HG03558 (cell line): Measurements from ENCODE around the gene ZNF71.
"Not testable (repeated sequence)": the region's sequence is repeated elsewhere in the genome, so short reads cannot be mapped to it uniquely, and the experiment has no call there.

Experiments
- ATAC-seq: cut with Tn5 transposase; IDR thresholded peaks from one replicate; pipeline ENCODE4 v1.9.1; 2021; ENCODE audit warnings: moderate number of reproducible peaks; ENCODE audit not compliant: unreplicated experiment; ENCODE audit errors: extremely low read depth

ZNF71 gene

DNA sequence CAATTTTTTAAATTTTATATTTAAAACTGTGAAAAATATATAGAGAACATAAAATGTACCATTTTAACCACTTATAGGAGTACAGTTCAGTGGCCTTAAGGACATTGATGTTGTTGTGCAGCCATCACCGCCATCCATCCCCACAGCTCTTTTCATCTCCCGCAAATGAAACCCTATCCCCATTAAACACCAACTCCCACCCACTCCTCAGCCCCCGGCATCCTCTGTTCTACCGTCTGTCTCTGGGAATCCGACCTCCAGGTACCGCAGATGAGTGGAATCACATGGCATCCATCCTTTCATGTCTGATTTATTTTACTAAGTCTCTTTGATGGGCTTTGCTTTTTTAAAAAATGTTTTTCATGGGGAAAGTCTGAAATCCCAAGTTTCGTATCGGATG, 24.0 kb downstream of the ZNF71 start:
- ATAC-seq: no peak

DNA sequence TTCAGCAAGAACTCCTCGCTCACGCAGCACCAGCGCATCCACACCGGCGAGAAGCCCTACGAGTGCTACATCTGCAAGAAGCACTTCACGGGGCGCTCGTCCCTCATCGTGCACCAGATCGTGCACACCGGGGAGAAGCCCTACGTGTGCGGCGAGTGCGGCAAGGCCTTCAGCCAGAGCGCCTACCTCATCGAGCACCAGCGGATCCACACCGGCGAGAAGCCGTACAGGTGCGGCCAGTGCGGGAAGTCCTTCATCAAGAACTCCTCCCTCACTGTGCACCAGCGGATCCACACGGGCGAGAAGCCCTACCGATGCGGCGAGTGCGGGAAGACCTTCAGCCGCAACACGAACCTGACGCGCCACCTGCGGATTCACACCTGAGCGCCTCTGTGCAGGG, 27.3 kb downstream of the ZNF71 start:
- no peak for ATAC-seq

DNA sequence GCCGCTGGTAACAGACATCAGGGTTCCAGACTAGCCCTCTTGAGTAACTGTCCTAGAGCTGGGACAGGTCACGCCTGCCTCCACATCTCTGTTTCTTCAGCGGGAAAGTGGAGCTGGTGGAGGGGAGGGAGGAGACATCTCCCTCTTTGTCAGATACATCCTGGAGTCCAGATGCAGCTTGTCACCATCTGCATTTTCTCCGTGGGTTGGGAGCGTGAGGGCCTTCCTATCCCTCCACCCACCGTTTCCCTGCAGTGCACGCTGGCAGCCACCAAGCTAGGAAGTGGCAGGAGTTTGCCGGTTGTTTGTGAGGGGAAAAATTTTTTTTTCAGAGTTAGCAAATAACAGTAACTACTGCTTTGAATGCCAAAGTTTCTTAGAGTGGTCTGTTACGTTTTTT, 27.9 kb downstream of the ZNF71 start:
- no peak for ATAC-seq

DNA sequence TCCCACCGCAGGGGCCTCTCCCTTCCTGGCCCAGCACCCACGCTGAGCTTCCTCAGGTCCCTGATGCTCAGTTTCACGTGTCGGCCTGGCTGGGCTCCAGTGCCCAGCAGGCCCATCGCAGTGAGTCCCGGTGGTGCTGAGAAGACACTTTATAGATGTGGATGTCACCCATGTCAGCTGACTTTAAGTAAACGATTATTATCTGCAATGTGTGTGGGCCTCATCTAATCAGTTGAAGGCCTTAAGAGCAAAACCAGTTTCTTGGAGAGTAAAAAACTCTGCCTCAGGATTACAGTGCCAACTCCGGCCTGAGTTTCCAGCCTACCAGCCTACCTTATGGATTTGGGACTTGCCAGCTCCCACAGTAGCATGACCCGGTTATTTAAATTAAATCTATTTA, 30.6 kb downstream of the ZNF71 start:
- ATAC-seq: no peak

DNA sequence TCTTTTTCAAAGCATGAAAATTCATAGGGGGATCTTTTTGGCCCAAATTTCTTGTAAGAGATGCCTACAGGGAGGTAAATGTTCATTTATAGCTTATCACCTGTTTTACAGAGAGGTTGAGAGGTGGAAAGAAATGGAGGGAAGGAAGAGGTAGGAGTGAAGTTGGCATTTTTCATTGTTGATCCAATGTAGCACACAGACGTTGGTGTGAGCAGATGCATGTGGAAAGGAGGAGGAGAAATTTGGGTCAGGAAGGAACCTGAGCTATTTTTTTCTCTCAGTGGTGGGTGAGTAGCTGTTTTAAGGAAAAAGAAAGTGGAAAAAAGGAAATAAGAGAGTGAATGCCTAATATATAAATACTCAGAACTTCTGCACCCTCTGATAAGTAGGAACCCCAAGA, 37.9 kb downstream of the ZNF71 start:
- no peak for ATAC-seq

DNA sequence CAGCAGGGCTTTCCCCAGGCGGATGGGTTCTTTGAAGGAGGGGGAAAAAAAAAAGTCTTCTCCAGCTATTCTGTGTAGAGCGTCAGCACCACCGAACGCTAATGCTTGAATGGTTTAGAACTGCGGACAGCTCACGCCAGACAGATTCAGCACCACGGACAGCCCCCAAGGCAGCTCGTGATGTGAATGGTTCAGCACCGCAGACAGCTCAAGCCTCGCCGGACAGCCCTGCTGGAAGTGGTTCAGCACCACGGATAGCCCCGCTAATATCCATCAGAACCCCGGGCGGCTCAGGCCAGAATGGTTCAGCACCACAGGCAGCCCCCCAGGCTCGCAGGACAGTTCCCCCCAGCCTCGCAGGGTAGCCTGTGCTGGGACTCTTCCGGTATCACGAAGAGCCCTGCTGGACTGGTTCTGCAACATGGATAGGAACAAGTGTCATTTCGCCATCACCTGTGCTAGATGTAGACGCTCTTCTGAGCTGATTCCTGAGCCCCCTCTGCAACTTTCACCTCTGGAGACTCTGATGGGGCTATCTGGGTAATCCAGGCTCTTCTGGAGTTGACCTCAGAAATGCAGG, 43.0 kb downstream of the ZNF71 start:
- ATAC-seq: no peak

DNA sequence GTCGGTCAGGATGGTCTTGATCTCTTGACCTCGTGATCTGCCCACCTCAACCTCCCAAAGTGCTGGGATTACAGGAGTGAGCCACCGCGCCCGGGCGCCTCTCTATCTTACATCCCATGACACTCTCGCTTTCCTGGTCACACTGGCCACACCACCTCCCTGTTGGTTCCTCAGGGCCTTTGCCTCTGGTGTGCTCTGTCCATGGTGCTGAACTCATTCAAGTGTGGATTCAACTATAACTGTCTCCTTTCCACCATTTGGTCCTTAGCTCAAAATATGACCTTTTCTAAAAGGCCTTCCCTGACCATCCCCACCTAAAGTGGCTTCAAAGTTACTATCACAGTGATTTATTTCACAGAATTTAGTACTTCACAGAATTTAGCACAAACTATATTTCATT, 44.1 kb downstream of the ZNF71 start:
- no peak for ATAC-seq

DNA sequence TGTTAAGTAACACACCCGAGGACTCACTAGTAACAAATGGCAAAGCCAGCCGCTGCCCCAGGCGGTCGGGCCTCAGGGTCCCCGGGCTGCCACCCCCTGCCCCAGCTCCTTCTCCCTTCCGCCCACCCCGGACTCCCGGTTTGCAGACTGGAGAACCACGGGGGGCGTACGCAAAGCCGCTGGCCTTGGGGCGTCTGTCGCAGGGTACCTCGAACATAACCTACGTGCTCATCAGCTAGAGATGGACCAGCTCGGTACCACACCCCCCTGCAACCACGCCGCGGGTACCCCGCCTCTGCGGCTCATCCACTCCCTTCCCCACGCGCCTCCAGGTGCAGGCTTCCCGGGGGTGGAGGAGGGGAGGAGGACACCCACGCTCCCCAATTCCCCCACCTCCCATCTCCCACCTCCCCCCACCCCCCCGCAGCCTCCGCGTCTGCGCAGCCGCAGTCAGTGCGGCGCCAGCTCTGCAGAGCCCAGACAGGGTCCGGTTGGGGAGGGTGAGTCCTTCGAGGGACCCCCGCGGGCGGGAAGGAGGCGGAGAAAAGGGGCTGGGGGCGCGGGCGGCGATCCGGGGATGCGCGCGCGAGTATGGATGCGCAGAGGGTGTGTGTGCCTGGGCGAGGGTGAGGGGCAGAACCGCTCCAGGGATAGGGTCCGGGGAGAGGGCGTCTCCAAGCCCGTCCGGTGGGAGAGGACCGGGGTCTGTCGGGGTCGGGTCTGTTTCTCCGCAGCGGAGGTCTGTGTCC, 47.8 kb downstream of the ZNF71 start, which contains the start of gene SMIM17:
SMIM17 (plus strand) TSS at position 449 of the 749 bp plus-strand sequence. CDS start 2,509 bp downstream, outside the sequence.
- no peak for ATAC-seq

DNA sequence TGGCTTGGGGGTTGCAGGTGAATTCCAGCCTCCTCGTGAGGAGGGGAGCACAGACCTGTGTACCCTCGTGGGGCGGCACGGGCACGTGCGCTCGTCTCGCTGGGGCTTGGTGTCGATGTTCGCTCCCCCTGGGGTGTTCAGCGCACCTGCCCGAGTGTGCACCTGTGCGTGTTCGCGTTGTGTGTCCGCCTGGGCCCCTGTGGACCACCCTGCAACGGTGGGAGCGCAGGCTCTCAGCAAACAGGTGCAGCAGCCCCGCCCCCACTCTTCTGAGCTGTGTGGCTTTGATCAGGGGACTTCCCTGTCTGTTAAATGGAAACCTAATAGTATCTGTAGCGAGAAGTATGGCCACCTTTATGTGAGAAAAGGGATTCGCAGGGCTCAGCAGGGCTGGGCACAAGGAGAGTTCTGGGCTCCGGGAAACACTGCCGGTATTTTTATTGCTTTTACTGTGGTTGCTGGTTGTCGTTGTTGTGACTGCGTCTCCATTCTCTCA, 48.4 kb downstream of the ZNF71 start:
- ATAC-seq: no peak

DNA sequence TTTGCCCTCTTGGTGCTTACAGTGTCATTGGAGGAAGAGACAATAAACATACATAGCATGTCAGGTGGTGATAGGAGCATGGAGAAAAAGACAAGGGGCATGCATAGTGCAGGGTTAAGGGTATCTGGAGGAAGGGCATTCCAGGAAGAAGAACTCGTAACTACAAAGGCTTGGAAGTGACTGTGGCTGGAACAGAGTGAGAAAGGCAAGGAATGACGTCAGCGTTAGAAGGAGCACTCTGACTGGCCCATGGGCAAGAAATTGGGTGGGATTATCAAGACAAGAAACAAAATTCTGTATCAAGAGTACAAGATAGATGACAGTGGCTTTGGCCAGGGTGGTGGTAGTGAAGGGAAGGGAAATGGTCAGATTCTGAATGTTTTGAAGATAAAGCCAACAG, 59.0 kb downstream of the ZNF71 start:
- no peak for ATAC-seq

DNA sequence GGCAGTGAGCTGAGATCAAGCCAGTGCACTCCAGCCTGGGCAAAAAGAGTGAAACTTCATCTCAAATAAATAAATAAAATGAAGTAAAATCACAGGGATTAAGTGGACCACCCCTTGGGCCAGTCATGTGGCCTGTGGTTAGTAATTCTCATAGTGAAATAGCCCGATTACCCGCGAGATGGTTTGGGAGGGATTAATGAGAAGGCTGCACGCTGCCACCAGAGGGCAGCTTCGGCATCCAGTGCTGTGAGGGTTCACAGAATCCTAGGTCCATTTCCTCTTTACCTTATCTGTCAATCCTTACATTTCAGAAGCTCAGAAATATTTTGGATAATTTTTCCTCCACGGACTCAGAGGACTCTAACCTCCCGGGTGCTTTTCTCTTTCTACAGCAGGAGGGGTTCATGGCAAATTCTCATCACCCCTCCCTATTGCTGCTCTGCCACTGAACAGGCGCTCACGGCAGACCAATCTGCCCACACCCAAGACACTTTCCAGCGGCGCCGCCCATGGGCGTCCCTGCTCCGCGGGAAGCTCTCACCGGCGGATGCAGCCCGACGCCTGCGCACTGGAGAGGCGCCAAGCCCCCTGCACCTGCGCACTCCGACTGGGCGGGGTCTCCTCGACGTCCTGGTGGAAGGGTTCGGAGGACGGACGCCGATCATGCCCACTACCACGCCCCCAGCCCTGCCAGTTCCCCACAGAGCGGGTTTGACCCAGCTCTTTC, 65.4 kb downstream of the ZNF71 start:
- ATAC-seq: no peak

DNA sequence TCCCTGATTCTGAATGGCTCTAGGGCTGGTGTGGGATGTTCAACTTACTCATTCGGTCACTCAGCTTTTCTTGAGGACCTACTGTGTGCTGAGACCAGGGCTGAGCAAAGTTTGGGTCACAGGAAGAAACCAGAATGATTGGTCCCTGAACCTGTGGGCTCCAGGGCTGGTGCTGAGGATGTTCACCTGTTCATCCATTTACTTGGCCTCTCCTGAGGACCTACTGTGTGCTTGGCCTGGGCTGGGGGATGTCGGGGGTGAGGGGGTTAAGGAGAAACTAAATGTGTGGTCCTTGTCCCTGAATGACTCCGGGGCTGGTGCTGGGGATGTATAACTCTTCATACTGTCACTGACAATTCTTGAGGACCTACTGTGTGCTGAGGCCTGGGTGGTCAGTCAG, 66.1 kb downstream of the ZNF71 start:
- no peak for ATAC-seq

DNA sequence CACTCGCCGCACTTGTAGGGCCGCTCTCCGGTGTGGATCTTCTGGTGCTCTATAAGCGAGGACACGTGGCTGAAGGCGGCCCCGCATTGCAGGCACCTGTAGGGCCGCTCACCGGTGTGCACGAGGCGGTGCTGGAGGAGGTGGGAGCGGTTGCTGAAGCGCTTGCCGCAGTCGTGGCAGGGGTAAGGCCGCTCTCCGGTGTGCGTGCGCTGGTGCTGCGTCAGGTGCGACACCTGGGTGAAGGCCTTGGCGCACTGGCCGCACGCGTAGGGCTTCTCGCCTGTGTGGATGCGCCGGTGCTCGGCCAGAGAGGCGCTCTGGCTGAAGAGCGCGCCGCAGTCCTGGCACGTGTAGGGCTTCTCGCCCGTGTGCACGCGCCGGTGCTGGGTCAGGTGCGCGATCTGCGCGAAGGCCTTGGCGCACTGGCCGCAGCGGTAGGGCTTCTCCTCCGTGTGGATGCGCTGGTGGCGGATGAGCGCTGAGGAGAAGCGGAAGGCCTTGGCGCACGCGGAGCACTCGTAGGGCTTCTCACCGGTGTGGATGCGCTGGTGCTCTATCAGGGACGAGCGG, 68.9 kb downstream of the ZNF71 start:
- no peak for ATAC-seq

DNA sequence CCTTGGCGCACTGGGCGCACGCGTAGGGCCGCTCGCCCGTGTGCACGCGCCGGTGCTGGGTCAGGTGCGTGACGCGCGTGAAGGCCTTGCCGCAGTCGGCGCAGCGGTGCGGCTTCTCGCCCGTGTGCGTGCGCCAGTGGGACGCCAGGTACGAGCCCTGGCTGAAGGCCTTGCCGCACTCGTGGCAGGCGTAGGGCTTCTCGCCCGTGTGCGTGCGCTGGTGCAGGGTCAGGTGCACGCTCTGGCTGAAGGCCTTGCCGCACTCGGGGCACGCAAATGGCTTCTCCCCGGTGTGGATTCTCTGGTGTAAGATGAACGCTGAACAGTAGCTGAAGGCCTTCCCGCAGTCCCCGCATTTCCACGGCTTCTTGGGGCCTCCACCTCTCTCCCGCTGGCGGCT, 69.4 kb downstream of the ZNF71 start:
- ATAC-seq: no peak

DNA sequence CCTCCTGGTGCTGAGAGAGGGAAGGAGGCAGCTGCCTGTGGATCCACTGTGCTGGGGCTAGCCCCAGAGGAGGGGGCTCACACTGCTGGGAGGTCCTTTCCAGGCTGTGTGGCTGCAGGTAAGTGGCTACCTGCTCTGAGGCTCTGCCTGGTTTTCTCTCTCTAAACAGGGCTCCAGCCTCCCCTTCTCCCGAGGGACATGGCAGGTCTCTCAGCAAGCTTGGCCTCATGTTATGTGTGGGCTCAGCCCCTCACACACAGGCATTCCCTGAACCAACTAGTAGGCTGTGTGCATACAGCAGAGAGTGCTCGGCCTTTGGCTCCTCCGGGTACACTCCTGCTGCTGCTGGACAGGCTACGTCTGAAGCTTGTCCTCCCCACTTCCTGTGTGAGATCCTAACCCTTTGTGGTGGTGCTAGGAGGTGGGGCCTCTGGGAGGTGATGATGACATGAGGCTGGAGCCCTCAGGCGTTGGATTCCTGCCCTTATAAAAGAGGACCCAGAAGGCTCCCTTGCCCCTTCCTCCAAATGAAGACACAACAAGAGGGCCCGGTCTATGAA, 72.3 kb downstream of the ZNF71 start:
- ATAC-seq: no peak

DNA sequence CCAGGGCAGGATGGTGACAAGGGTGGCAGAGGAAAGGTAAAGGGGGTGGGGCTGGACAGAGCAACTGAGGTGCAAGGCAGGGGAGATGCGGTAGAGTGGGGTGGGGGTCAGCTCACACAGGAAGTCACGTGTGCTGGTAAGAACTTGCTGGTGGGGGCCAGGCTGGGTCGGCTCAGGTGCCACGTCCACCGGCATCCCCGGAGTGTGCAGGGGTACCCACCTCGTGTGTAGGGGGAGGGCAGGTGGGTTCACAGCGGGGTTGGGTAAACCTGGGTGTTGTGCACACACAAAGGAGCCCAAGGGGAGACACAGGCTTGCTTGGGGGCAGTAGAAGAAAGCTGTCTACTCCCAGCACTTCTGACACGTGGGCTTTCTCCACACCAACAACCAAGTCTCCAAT, 73.6 kb downstream of the ZNF71 start:
- no peak for ATAC-seq

DNA sequence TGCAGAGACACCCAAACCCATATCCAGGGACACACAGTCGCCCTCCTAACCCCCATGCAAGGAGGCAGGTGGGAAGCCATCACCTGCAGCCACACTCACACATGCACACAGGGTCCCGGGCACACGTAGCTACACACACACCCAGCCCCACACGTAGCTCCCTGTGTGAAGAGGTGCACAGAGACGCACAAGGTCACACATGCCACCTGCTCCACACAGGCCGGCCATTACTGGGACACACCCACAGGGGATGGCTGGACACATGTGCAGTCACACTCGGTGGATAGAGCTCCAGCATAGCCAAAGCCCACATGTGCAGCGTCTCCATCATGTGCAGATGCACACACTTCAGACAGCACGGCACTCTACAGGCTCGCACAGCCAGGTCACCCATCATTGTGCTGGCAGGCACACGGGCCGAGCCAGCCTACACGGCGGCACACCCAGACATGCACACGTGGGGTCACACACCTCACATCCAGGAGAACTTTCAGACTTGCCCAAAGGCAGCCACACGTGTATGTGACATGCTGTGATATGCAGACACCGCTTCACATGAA, 75.4 kb downstream of the ZNF71 start:
- ATAC-seq: no peak

DNA sequence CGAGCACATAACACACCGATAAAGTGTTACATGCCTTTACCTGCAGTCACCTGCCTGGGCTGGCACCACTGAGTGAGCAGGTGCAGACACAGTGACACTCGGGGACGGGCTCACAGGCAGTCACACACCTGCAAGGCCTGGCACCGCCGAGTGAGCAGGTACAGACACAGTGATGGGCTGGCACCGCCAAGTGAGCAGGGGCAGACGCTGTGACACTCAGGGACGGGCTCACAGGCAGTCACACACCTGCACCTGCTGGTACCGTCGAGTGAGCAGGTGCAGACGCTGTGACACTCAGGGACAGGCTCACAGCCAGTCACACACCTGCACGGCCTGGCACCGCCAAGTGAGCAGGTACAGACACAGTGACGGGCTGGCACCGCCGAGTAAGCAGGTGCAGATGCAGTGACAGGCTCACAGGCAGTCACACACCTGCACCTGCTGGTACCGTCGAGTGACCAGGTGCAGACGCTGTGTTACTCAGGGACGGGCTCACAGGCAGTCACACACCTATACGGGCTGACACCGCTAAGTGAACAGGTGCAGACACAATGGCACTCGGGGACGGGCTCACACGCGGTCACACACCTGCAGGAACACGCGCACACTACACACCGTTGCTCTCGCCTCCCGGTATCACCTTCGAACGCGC, 76.0 kb downstream of the ZNF71 start:
- ATAC-seq: no peak

DNA sequence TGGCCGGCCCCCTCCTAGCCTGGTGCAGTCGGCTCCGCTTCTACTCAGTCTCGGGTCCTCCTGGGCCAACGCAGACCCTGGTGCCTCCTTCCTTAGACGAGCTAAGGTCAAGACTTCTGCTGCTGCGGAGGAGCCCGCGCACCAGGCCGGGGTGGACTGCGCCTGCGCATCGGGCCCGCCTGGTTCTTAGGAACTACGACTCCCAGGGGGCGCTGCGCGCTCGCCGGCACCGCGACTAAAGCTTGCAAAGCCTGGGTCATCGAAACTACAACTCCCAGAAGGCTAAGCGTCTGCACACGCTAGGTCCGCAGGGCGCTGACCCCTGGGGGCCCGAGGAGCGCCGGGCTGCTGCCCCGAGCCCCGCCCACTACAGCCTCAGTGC, 76.5 kb downstream of the ZNF71 start, which contains the start of gene ZNF835:
ZNF835 (minus strand) TSS at position 145 of the 382 bp plus-strand sequence. CDS start 6,559 bp downstream, outside the sequence.
- no peak for ATAC-seq

DNA sequence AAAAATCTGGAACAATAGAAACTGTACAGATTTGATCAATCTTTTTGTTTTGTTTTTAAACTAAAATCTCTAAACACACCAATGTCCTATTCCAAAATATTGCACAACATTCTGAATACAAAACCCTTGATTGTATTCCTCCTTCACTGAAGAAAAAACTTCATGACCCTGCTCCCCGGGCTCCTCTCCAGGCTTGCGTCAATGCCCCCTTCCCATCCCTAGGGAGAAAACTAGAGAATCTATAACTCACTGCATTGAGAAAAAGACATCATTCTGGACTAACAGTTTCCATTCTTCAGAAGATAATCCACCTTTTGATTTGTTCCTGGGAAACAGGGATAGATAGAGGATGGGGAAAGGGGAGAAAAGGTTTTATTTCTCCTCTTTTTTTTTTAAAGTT, 77.5 kb downstream of the ZNF71 start:
- ATAC-seq: not testable (repeated sequence)
